Retinal pigment epithelial cell (primary cell): Measurements from ENCODE around the gene CENPX.

ENCODE experiments used
- DNase-seq: peaks from one replicate; pipeline ENCODE4 v3.0.0-alpha.2; 2010; ENCODE audit warnings: low read depth
- H3K4me3 ChIP-seq: 2 replicates; pipeline ENCODE4 v1.5.1; 2011; ENCODE audit warnings: mild to moderate bottlenecking, low read length, control low read depth, moderate library complexity
- CTCF ChIP-seq: conservative IDR thresholded peaks from 2 replicates; pipeline ENCODE4 v1.5.1; 2011; ENCODE audit warnings: low read depth, low read length, control low read depth, inconsistent platforms

CENPX gene

GRCh38 chr17:81996757-81997441, 25.8 kb downstream of the CENPX start:
- TF ChIP-seq CTCF: no peak
- no peak overlapping the region for H3K4me3 ChIP-seq
- DNase-seq: no peak

GRCh38 chr17:81996232-81996756, 26.4 kb downstream of the CENPX start:
- no peak for DNase-seq
- TF ChIP-seq CTCF: no peak
- no peak overlapping the region for H3K4me3 ChIP-seq

GRCh38 chr17:81995463-81996231, 27.0 kb downstream of the CENPX start:
- DNase-seq: no peak
- H3K4me3 ChIP-seq: no peak overlapping the region
- no peak for TF ChIP-seq CTCF

- TF ChIP-seq CTCF: no peak
- no peak overlapping the region for H3K4me3 ChIP-seq
- no peak for DNase-seq
Observed at GRCh38 chr17:81994593-81995462, 27.9 kb downstream of the CENPX start.

- TF ChIP-seq CTCF: no peak
- DNase-seq: no peak
- no peak overlapping the region for H3K4me3 ChIP-seq
Observed at GRCh38 chr17:81993729-81994592, 28.7 kb downstream of the CENPX start.
